ENCODE results near the gene COP1. TPM values are rescaled to one million over a fixed set of nuclear protein-coding genes. Genes with fewer than 3 reads are reported as not detected.

COP1 gene
- polyA plus RNA-seq, 1 donor (not counting 4 experiments of a cell fraction or from before 2014, with no cell fraction given): 38.9 TPM

GRCh38 chr1:175936736-175937135 is 270.4 kb downstream of the COP1 start:
- Histone ChIP-seq H3K9me1 (ENCODE audit: control insufficient read depth, extremely low read depth, insufficient read depth, low read length) (no peaks in the 10 kb centered on the region), H3K4me2 (ENCODE audit: control insufficient read depth, extremely low read depth, insufficient read depth, low read depth, low read length) (no peak overlapping the region), H3K79me2 (ENCODE audit: control insufficient read depth, insufficient read depth, low read length) (no peaks in the 10 kb centered on the region), H4K20me1 (ENCODE audit: control insufficient read depth, extremely low read depth, insufficient read depth, low read length) (no peaks in the 10 kb centered on the region), H3K27me3 (ENCODE audit: control insufficient read depth, extremely low read depth, insufficient read depth, low read length) (no peaks in the 10 kb centered on the region), H3K4me3 (ENCODE audit: control insufficient read depth in 2 of 3, extremely low read depth in 1 of 3, insufficient read depth in 2 of 3, low read depth in 1 of 3, low read length in 3 of 3) (no peak overlapping the region), H3K9ac (ENCODE audit: control insufficient read depth, extremely low read depth, insufficient read depth, low read length) (no peak overlapping the region), H3K9me3 (ENCODE audit: control insufficient read depth, low read depth, low read length) (no peaks in the 10 kb centered on the region), H3K4me1 (ENCODE audit: control insufficient read depth, extremely low read depth, insufficient read depth, low read length) (no peaks in the 10 kb centered on the region), H3K27ac (ENCODE audit: control insufficient read depth, insufficient read depth, low read length) (no peak overlapping the region), H3K36me3 (ENCODE audit: control insufficient read depth in 2 of 2, extremely low read depth in 1 of 2, insufficient read depth in 2 of 2, low read length in 2 of 2) (no peaks in the 10 kb centered on the region), H2AFZ (ENCODE audit: control insufficient read depth, low read length) (no peak overlapping the region)
- TF ChIP-seq EZH2 (IDR thresholded peaks at IDR 0.05; ENCODE audit: low read length): no peak
- no peak for TF ChIP-seq CTCF (optimal IDR thresholded peaks at IDR 0.05 in 1 of 3, IDR thresholded peaks at IDR 0.05 in 1 of 3, conservative IDR thresholded peaks at IDR 0.05 in 1 of 3; ENCODE audit: extremely low read depth in 1 of 3, insufficient read depth in 2 of 3, low read length in 3 of 3)
- dilution Hi-C loops (cut with MboI; ENCODE audit: extremely low pct_ligation_motif_present, low sequenced_read_pairs): no loop called here
- FAIRE-seq (no peak), DNase-seq (ENCODE audit: low read depth, low spot score) (no peak)

GRCh38 chr1:175935566-175936115 is 271.4 kb downstream of the COP1 start:
- Histone ChIP-seq H4K20me1 (ENCODE audit: control insufficient read depth, extremely low read depth, insufficient read depth, low read length) (no peaks in the 10 kb centered on the region), H3K27me3 (ENCODE audit: control insufficient read depth, extremely low read depth, insufficient read depth, low read length) (no peaks in the 10 kb centered on the region), H3K4me2 (ENCODE audit: control insufficient read depth, extremely low read depth, insufficient read depth, low read depth, low read length) (no peak overlapping the region), H3K9me1 (ENCODE audit: control insufficient read depth, extremely low read depth, insufficient read depth, low read length) (no peaks in the 10 kb centered on the region), H2AFZ (ENCODE audit: control insufficient read depth, low read length) (no peak overlapping the region), H3K9ac (ENCODE audit: control insufficient read depth, extremely low read depth, insufficient read depth, low read length) (no peak overlapping the region), H3K27ac (ENCODE audit: control insufficient read depth, insufficient read depth, low read length) (no peak overlapping the region), H3K79me2 (ENCODE audit: control insufficient read depth, insufficient read depth, low read length) (no peaks in the 10 kb centered on the region), H3K9me3 (ENCODE audit: control insufficient read depth, low read depth, low read length) (no peaks in the 10 kb centered on the region), H3K4me1 (ENCODE audit: control insufficient read depth, extremely low read depth, insufficient read depth, low read length) (no peaks in the 10 kb centered on the region), H3K4me3 (ENCODE audit: control insufficient read depth in 2 of 3, extremely low read depth in 1 of 3, insufficient read depth in 2 of 3, low read depth in 1 of 3, low read length in 3 of 3) (no peak overlapping the region), H3K36me3 (ENCODE audit: control insufficient read depth in 2 of 2, extremely low read depth in 1 of 2, insufficient read depth in 2 of 2, low read length in 2 of 2) (no peaks in the 10 kb centered on the region)
- no peak for TF ChIP-seq EZH2 (IDR thresholded peaks at IDR 0.05; ENCODE audit: low read length)
- no peak for TF ChIP-seq CTCF (optimal IDR thresholded peaks at IDR 0.05 in 1 of 3, IDR thresholded peaks at IDR 0.05 in 1 of 3, conservative IDR thresholded peaks at IDR 0.05 in 1 of 3; ENCODE audit: extremely low read depth in 1 of 3, insufficient read depth in 2 of 3, low read length in 3 of 3)
- no peak for DNase-seq (ENCODE audit: low read depth, low spot score)
- dilution Hi-C loops (cut with MboI; ENCODE audit: extremely low pct_ligation_motif_present, low sequenced_read_pairs): no loop called here
- no peak for FAIRE-seq
